ENCODE results near the gene SMG6.

DNA sequence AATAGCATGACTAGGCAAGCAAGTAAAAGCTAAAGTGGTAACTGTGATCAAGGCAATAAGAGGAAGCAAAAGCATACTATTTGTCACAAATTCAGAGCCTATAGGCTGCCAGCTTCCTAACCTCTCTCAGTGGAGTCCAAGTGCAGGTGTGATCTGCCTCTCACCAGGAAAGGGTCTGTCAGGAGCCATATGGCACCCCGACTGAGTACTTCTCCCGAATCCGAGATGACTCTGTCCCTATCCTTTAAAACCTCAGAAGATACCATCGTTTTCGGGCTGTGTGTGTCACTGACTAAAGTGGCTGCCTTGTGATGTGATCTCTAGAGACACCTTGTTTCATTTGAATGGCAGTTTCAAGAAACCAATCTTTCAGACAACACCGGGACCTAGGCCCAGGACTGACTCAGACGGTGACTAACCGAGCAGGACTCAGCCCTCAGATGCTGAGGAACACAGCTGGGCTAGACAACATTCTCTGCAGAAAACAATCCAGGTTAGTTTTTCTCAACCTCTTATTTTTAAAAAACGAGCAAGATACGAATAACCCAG is 63.6 kb downstream of the SMG6 start:
- TF ChIP-seq, protein P1, sequence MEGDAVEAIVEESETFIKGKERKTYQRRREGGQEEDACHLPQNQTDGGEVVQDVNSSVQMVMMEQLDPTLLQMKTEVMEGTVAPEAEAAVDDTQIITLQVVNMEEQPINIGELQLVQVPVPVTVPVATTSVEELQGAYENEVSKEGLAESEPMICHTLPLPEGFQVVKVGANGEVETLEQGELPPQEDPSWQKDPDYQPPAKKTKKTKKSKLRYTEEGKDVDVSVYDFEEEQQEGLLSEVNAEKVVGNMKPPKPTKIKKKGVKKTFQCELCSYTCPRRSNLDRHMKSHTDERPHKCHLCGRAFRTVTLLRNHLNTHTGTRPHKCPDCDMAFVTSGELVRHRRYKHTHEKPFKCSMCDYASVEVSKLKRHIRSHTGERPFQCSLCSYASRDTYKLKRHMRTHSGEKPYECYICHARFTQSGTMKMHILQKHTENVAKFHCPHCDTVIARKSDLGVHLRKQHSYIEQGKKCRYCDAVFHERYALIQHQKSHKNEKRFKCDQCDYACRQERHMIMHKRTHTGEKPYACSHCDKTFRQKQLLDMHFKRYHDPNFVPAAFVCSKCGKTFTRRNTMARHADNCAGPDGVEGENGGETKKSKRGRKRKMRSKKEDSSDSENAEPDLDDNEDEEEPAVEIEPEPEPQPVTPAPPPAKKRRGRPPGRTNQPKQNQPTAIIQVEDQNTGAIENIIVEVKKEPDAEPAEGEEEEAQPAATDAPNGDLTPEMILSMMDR (conservative IDR thresholded peaks at IDR 0.05 in 1 of 2, IDR thresholded peaks at IDR 0.05 in 1 of 2; ENCODE audit: extremely low read depth in 1 of 2, insufficient read depth in 1 of 2, low read depth in 1 of 2, low read length in 2 of 2), result no peak
- no peak for TF ChIP-seq EZH2 (IDR thresholded peaks at IDR 0.05; ENCODE audit: borderline replicate concordance, low read length)

Measured in mammary epithelial cell (primary cell).